ENCODE data around the gene TMED7. TPM values are rescaled to one million over a fixed set of nuclear protein-coding genes. Genes with fewer than 3 reads are reported as not detected.
A peak's percentile ranks its signal among the peaks of the same experiment; 100 is the strongest.

The TMED7 gene
- total and polyA plus RNA-seq, 2 of the 13 experiments (the other 11 are each of a cell fraction or from before 2014, with no cell fraction given) = 58.0 to 113 TPM

DNA sequence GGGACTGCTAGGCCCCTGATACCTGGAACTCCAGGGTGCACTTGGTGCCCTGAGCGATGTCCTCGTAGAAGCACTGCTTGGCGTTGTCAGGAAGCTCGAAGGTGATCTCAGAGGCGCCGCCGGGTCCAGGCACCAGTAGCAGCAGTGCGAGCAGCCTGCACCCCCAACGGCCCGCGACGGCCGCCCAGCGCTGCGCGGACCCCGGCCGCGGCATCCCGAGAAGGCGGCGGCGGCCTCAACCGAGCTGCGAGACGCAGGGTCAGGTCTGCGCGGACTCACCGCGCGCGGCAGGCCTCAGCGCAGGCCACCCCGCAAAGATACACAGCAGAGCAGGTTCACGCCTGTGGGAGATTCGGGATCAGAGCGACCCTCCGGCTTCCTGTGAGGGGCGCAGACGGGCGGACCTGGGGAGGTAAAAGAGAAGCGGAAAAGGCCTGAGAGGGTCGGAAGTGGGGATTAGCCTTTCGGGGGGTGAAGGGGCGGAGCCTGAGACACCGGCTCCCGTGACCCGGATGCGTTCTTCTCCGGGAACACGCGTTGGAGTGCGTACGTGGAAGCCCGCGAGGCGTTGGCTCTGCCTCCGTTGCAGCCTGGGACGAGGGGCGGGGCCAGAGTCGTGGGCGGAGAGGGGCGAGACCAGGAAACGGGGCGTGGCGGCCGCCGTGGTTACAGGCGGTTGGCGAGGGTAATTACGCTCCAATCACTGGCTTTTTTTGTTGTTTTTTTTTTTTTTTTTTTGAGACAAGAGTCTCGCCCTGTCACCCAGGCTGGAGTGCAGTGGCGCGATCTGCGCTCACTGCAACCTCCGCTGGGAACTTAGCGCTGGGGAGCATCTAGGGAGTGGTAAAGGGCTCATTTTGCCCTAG lies at the start of gene TMED7 (continued):
- TF ChIP-seq SOX5 (CRISPR knock-in tag; IDR thresholded peaks at IDR 0.05; ENCODE audit: borderline replicate concordance) (0 out of 2 replicates have a peak, but pooled peaks have one; percentile 11), MYC (CRISPR knock-in tag; IDR thresholded peaks at IDR 0.05; ENCODE audit: borderline replicate concordance) (peak; percentile 97), CENPX (CRISPR knock-in tag; IDR thresholded peaks at IDR 0.05) (no peak), ZFP41 (CRISPR knock-in tag; IDR thresholded peaks at IDR 0.05; ENCODE audit: borderline replicate concordance) (0 out of 2 replicates have a peak, but pooled peaks have one; percentile 57), ATF7 (IDR thresholded peaks at IDR 0.05) (no peak), ATF7 (CRISPR knock-in tag; IDR thresholded peaks at IDR 0.05) (peak; percentile 13; the same call in 1 of the 2 replicates), HDAC2 (CRISPR knock-in tag; IDR thresholded peaks at IDR 0.05) (peak; percentile 36), ZNF333 (CRISPR knock-in tag; IDR thresholded peaks at IDR 0.05; ENCODE audit: borderline replicate concordance) (peak; percentile 52; the same call in 1 of the 2 replicates), PITX1 (CRISPR knock-in tag; IDR thresholded peaks at IDR 0.05) (peak; percentile 99), KLF15 (CRISPR knock-in tag; IDR thresholded peaks at IDR 0.05; ENCODE audit: borderline replicate concordance) (peak; percentile 80; the same call in 1 of the 2 replicates), ZMAT3 (CRISPR knock-in tag; conservative IDR thresholded peaks at IDR 0.05) (peak; percentile 75; the same call in 1 of the 2 replicates)
- TF ChIP-seq, protein P1, sequence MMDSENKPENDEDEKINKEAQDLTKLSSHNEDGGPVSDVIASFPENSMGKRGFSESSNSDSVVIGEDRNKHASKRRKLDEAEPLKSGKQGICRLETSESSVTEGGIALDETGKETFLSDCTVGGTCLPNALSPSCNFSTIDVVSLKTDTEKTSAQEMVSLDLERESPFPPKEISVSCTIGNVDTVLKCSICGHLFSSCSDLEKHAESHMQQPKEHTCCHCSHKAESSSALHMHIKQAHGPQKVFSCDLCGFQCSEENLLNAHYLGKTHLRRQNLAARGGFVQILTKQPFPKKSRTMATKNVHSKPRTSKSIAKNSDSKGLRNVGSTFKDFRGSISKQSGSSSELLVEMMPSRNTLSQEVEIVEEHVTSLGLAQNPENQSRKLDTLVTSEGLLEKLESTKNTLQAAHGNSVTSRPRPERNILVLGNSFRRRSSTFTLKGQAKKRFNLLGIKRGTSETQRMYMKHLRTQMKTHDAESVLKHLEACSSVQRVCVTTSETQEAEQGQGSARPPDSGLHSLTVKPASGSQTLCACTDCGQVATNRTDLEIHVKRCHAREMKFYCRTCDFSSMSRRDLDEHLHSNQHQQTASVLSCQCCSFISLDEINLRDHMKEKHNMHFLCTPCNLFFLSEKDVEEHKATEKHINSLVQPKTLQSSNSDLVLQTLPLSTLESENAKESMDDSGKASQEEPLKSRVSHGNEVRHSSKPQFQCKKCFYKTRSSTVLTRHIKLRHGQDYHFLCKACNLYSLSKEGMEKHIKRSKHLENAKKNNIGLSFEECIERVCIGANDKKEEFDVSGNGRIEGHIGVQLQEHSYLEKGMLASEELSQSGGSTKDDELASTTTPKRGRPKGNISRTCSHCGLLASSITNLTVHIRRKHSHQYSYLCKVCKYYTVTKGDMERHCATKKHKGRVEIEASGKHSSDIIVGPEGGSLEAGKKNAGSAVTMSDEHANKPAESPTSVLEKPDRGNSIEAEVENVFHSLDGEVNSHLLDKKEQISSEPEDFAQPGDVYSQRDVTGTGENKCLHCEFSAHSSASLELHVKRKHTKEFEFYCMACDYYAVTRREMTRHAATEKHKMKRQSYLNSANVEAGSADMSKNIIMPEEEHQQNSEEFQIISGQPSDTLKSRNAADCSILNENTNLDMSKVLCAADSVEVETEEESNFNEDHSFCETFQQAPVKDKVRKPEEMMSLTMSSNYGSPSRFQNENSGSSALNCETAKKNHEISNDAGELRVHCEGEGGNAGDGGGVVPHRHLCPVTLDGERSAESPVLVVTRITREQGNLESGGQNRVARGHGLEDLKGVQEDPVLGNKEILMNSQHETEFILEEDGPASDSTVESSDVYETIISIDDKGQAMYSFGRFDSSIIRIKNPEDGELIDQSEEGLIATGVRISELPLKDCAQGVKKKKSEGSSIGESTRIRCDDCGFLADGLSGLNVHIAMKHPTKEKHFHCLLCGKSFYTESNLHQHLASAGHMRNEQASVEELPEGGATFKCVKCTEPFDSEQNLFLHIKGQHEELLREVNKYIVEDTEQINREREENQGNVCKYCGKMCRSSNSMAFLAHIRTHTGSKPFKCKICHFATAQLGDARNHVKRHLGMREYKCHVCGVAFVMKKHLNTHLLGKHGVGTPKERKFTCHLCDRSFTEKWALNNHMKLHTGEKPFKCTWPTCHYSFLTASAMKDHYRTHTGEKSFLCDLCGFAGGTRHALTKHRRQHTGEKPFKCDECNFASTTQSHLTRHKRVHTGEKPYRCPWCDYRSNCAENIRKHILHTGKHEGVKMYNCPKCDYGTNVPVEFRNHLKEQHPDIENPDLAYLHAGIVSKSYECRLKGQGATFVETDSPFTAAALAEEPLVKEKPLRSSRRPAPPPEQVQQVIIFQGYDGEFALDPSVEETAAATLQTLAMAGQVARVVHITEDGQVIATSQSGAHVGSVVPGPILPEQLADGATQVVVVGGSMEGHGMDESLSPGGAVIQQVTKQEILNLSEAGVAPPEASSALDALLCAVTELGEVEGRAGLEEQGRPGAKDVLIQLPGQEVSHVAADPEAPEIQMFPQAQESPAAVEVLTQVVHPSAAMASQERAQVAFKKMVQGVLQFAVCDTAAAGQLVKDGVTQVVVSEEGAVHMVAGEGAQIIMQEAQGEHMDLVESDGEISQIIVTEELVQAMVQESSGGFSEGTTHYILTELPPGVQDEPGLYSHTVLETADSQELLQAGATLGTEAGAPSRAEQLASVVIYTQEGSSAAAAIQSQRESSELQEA (CRISPR knock-in tag; IDR thresholded peaks at IDR 0.05; ENCODE audit: not compliant biosample characterization) = peak; percentile 76
- TF ChIP-seq, protein P2, sequence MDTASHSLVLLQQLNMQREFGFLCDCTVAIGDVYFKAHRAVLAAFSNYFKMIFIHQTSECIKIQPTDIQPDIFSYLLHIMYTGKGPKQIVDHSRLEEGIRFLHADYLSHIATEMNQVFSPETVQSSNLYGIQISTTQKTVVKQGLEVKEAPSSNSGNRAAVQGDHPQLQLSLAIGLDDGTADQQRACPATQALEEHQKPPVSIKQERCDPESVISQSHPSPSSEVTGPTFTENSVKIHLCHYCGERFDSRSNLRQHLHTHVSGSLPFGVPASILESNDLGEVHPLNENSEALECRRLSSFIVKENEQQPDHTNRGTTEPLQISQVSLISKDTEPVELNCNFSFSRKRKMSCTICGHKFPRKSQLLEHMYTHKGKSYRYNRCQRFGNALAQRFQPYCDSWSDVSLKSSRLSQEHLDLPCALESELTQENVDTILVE (CRISPR knock-in tag; IDR thresholded peaks at IDR 0.05) = peak; percentile 85
- TF ChIP-seq, protein P3, sequence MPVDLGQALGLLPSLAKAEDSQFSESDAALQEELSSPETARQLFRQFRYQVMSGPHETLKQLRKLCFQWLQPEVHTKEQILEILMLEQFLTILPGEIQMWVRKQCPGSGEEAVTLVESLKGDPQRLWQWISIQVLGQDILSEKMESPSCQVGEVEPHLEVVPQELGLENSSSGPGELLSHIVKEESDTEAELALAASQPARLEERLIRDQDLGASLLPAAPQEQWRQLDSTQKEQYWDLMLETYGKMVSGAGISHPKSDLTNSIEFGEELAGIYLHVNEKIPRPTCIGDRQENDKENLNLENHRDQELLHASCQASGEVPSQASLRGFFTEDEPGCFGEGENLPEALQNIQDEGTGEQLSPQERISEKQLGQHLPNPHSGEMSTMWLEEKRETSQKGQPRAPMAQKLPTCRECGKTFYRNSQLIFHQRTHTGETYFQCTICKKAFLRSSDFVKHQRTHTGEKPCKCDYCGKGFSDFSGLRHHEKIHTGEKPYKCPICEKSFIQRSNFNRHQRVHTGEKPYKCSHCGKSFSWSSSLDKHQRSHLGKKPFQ (CRISPR knock-in tag; IDR thresholded peaks at IDR 0.05; ENCODE audit: insufficient replicate concordance) = no peak
- TF ChIP-seq, protein P4, sequence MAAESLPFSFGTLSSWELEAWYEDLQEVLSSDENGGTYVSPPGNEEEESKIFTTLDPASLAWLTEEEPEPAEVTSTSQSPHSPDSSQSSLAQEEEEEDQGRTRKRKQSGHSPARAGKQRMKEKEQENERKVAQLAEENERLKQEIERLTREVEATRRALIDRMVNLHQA (CRISPR knock-in tag; IDR thresholded peaks at IDR 0.05) = no peak

All from HepG2 (cell line).